Sigmoid colon (tissue), 7 donors: Measurements from ENCODE around the gene ZNF619. TPM values are rescaled to one million over a fixed set of nuclear protein-coding genes. Genes with fewer than 3 reads are reported as not detected.

Experiments used
- DNase-seq: peaks from one replicate; pipeline ENCODE4 v3.0.0-alpha.2; 2019
- H3K27ac ChIP-seq, 4 donors: fragments of 200-600 bp; sonication (generic); one replicate each; pipeline ENCODE4 v1.5.1; 2016 to 2019; ENCODE audit warnings: mild to moderate bottlenecking in 1 of 4
- H3K27me3 ChIP-seq, 3 donors: fragments of 200-600 bp; sonication (generic); one replicate each; pipeline ENCODE4 v1.5.1; 2019; ENCODE audit warnings: mild to moderate bottlenecking in 1 of 3
- H3K36me3 ChIP-seq, 4 donors: fragments of 200-600 bp; sonication (generic); one replicate each; pipeline ENCODE4 v1.5.1; 2016 to 2019
- H3K4me1 ChIP-seq, 4 donors: fragments of 200-600 bp; sonication (generic); one replicate each; pipeline ENCODE4 v1.5.1; 2017 to 2019
- H3K4me3 ChIP-seq, 4 donors: fragments of 200-600 bp; sonication (generic); one replicate each; pipeline ENCODE4 v1.5.1; 2017 to 2019; ENCODE audit warnings: mild to moderate bottlenecking in 2 of 4, moderate library complexity in 1 of 4
- H3K9me3 ChIP-seq, 4 donors: fragments of 200-600 bp in 3 of 4; sonication (generic) in 3 of 4; one replicate each; pipeline versions ENCODE4 v1.5.1 to v1.6.1; 2013 to 2019
- EP300 ChIP-seq, 4 donors: sonication (generic); formaldehyde crosslinking; IDR thresholded peaks; one replicate each; pipeline ENCODE4 v1.6.1; 2017; ENCODE audit warnings: antibody characterized with exemption in 4 of 4
- POLR2A ChIP-seq, 2 donors: fragments of 450-650 bp; IDR thresholded peaks; one replicate each; pipeline ENCODE4 v1.6.1; 2016; ENCODE audit warnings: antibody characterized with exemption in 2 of 2, mild to moderate bottlenecking in 2 of 2, moderate library complexity in 2 of 2
- POLR2AphosphoS5 ChIP-seq, 4 donors: sonication (generic); formaldehyde crosslinking; IDR thresholded peaks; one replicate each; pipeline ENCODE4 v1.6.1; 2017; ENCODE audit warnings: antibody characterized with exemption in 4 of 4
- intact Hi-C: fragments of 100-400 bp; cut with DNase I; formaldehyde crosslinking; loops from one replicate; pipeline ENCODE4 v1.15.1; 2023
- polyA plus RNA-seq, 3 donors: library from polyadenylated mRNA; stranded (reverse); fragments of 200-250 nt; gene quantifications; one replicate each; pipeline ENCODE4 v1.2.3, GENCODE V29; 2013
- small RNA-seq, 3 donors: library from RNA; depleted of rRNA; stranded (forward); fragments of <200 nt; gene quantifications; one replicate each; pipeline ENCODE3, GENCODE V24; 2016
- total RNA-seq, 4 donors: library from RNA; depleted of rRNA; stranded (reverse); fragments of >200 nt; gene quantifications; one replicate each; pipeline ENCODE4 v1.1.0, GENCODE V29; 2016
- donor health status: healthy with polysubstance abuse.
- donor health status: Bipolar disorder and iron deficiency.
- donor health status: healthy.

Gene ZNF619
- total and polyA plus RNA-seq, 7 donors, result 1.2 to 5.1 (median 3.4) TPM

DNA sequence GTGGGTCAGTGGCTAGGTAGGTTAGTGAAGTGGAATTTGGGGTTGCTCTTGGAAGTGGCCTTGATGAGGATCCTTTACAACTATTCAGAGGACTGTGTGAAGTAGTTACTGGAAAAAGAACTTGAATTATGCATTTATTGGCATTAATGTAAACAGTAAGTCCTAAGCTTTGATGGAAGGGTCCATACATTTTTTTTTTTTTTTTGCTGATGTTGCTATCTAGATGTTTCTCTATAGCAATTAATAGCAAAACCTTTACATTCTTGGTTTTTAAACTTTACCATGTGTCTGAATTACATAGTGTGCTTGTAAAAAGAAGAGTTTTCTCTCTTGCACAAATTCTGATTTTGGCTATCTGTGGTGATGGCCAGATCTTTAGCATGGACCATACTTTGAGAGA is 57.4 kb downstream of the ZNF619 start:
- no peak for DNase-seq
- Histone ChIP-seq H3K4me1 (no peaks in the 10 kb centered on the region), H3K9me3 (peaks cover 0 to 8% (median 6%) of the 10 kb centered on the region in 4 donors), H3K27me3 (no peaks in the 10 kb centered on the region), H3K4me3 (no peak overlapping the region), H3K27ac (no peak overlapping the region), H3K36me3 (peaks cover 20 to 92% (median 43%) of the 10 kb centered on the region in 4 donors)
- TF ChIP-seq POLR2A (IDR thresholded peaks at IDR 0.05), result no peak
- TF ChIP-seq EP300 (IDR thresholded peaks at IDR 0.05), result no peak
- TF ChIP-seq POLR2AphosphoS5 (IDR thresholded peaks at IDR 0.05), result no peak
- intact Hi-C loops, result no loop called here

Small RNA genes within 50 kb of the gene (small RNA-seq; reads per million reads assigned to genes)
- gene RNU5B-2P, result 0.06 to 0.22 (median 0.11) reads per million in 3 donors

Other genes starting within 250 kb of the ZNF619 start
- 10 to 100 TPM; 27.1 to 42.8 (median 39.5) TPM for gene EIF1B, start 167.4 kb upstream of the ZNF619 start, total RNA-seq
- 10 to 100 TPM; 54.8 to 94.1 (median 69.7) TPM for gene EIF1B, start 167.4 kb upstream of the ZNF619 start, polyA plus RNA-seq
- gene ENTPD3, start 89.9 kb upstream of the ZNF619 start, total RNA-seq, result 10 to 100 TPM in 1 of 4 donors, 1 to 10 TPM in 3; 4.9 to 13.9 (median 5.9) TPM
- 1 to 10 TPM; 1.2 to 4.6 (median 2.5) TPM for gene ENTPD3, start 89.9 kb upstream of the ZNF619 start, polyA plus RNA-seq
- gene RPL14, start 19.8 kb upstream of the ZNF619 start, total RNA-seq, result 100 to 1,000 TPM; 447 to 619 (median 549) TPM
- gene RPL14, start 19.8 kb upstream of the ZNF619 start, polyA plus RNA-seq, result 1,000 to 10,000 TPM; 1,034 to 1,712 (median 1,302) TPM
- gene ZNF620, start 28.9 kb downstream of the ZNF619 start, total RNA-seq, result 1 to 10 TPM; 1.4 to 7.3 (median 4.1) TPM
- 1 to 10 TPM; 1.8 to 2.1 (median 2.0) TPM for gene ZNF620, start 28.9 kb downstream of the ZNF619 start, polyA plus RNA-seq
- 10 to 100 TPM; 13.2 to 19.9 (median 17.2) TPM for gene ZNF621, start 47.8 kb downstream of the ZNF619 start, total RNA-seq
- gene ZNF621, start 47.8 kb downstream of the ZNF619 start, polyA plus RNA-seq, result 10 to 100 TPM in 1 of 3 donors, 1 to 10 TPM in 2; 4.6 to 10.9 (median 4.8) TPM